BE2C (cell line): Measurements from ENCODE around the gene CREB5.
"Not testable (repeated sequence)": the region's sequence is repeated elsewhere in the genome, so short reads cannot be mapped to it uniquely, and the experiment has no call there.

ENCODE experiments used
- DNase-seq: peaks from one replicate; pipeline ENCODE4 v3.0.0-alpha.2; 2020
- H3K27me3 ChIP-seq: fragments of 250-450 bp; sonication (Bioruptor Pico); 2 replicates; pipeline ENCODE4 v1.5.1; 2020; ENCODE audit warnings: mild to moderate bottlenecking
- H3K36me3 ChIP-seq: fragments of 250-450 bp; sonication (Bioruptor Pico); 2 replicates; pipeline ENCODE4 v1.5.1; 2020; ENCODE audit warnings: mild to moderate bottlenecking
- H3K4me1 ChIP-seq: fragments of 250-450 bp; sonication (Bioruptor Pico); 2 replicates; pipeline ENCODE4 v1.5.1; 2020
- H3K4me3 ChIP-seq: 2 replicates; pipeline ENCODE4 v1.5.1; 2011; ENCODE audit warnings: low read depth, low read length
- H3K9me3 ChIP-seq: fragments of 250-450 bp; sonication (Bioruptor Pico); 2 replicates; pipeline ENCODE4 v1.5.1; 2020
- TF ChIP-seq, protein P1 (sequence below): IDR thresholded peaks from 2 replicates; pipeline ENCODE4 v1.5.1; 2012; ENCODE audit warnings: mild to moderate bottlenecking, low read depth, low read length

Gene CREB5

DNA sequence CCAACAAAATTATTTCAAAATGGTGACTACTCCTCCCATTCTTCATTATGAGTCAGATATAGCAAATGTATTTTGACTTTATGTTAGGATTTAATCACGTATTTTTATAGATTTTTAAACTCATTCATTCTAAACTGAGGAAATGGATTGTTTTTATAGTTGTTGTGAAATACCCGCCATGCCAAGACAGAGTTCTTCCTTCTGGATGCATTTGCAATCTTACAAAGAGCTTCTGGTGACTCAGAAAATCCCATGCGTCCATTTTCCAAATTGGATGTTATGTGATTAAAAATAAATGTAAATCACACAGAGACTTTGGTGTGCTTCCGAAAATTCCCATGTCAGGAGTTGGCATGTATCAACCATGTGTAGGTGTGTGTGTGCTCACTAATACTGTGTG lies 366.5 kb downstream of the CREB5 start:
- DNase-seq, result no peak
- TF ChIP-seq, protein P1, sequence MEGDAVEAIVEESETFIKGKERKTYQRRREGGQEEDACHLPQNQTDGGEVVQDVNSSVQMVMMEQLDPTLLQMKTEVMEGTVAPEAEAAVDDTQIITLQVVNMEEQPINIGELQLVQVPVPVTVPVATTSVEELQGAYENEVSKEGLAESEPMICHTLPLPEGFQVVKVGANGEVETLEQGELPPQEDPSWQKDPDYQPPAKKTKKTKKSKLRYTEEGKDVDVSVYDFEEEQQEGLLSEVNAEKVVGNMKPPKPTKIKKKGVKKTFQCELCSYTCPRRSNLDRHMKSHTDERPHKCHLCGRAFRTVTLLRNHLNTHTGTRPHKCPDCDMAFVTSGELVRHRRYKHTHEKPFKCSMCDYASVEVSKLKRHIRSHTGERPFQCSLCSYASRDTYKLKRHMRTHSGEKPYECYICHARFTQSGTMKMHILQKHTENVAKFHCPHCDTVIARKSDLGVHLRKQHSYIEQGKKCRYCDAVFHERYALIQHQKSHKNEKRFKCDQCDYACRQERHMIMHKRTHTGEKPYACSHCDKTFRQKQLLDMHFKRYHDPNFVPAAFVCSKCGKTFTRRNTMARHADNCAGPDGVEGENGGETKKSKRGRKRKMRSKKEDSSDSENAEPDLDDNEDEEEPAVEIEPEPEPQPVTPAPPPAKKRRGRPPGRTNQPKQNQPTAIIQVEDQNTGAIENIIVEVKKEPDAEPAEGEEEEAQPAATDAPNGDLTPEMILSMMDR, result no peak
- Histone ChIP-seq H3K4me1 (peaks cover 3% of the 10 kb centered on the region; the same call in 1 of the 2 replicates), H3K9me3 (no peaks in the 10 kb centered on the region), H3K27me3 (no peaks in the 10 kb centered on the region), H3K4me3 (no peak overlapping the region), H3K36me3 (no peaks in the 10 kb centered on the region)

DNA sequence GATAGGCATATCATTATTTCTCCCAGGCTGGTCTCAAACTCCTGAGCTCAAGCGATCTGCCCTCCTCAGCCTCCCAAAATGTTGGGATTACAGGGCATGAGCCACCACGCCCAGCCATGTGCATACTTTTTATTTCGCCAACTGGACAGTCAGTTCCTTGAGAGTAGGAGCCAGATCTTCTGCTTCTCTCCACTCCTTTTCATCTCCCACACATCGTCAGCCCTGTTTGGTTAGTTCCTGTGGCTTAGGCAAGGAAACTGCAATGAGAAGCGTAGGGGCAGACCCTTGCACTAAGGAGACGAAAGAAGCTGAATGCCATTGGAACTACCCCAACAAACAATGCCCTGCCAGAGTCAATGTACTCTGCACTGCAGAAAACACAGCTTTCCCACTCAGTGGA lies 367.6 kb downstream of the CREB5 start:
- Histone ChIP-seq H3K9me3 (no peaks in the 10 kb centered on the region), H3K27me3 (no peaks in the 10 kb centered on the region), H3K4me1 (peaks cover 13% of the 10 kb centered on the region), H3K4me3 (no peak overlapping the region), H3K36me3 (no peaks in the 10 kb centered on the region)
- TF ChIP-seq, protein P1, result no peak
- DNase-seq, result no peak

DNA sequence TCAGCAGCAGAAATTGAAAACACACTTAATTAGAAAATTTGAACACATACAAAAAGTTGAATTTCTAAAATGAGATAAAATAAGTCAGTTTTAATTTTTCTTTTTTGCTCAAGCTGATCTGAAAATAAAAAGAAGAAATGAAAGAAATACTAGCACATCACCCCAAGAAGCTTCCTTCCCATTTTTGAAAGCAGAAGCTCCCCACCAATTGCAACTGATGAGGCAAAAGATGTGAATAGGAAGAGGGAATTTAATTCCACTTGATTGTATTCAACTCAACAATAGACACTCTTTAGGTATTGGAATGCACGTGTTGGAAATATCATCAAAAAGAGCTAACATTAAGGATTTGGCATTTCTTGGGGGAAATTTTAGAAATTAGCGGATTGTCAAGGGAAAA lies 370.0 kb downstream of the CREB5 start:
- TF ChIP-seq, protein P1, result no peak
- no peak overlapping the region for H3K4me3 ChIP-seq
- no peak for DNase-seq
- H3K4me1 ChIP-seq, result peaks cover 13% of the 10 kb centered on the region
- H3K36me3 ChIP-seq, result no peaks in the 10 kb centered on the region
- no peaks in the 10 kb centered on the region for H3K27me3 ChIP-seq
- H3K9me3 ChIP-seq, result no peaks in the 10 kb centered on the region

DNA sequence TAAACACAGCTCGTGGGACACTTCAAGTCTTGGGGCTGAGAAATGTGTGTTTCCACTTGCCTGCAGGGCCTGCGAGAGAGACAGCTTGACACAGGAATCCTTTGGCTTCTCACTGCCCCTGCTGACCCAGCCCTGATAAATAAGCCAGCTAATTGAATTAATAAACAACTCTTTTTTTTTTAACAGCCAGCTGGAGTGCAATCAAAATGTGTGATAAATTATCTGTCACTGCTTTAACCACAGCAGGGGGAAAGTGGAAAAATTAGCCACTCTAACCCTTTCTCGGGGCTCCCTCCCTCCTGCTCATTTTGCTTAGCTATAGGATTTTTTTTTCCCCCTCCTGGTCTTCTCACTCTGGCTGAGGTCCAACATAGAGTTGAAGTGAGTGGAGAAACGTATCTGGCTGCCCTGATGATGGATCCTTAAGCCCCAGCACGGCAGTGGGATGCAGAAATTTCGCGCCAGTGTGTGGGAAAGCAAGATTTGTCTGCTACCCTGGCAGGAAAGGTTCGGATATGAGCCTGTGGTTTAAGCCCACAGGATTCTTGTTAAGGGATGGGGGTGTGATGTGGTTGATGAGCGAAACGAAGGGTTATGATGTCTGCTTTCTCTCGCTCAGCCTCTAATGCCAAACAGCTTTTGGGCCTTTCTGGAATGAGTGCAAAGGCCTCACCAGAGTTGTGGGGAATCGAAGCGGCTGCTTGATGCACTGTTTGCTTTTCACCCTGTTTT lies 372.0 kb downstream of the CREB5 start:
- Histone ChIP-seq H3K27me3 (no peaks in the 10 kb centered on the region), H3K4me1 (peaks cover 13% of the 10 kb centered on the region), H3K36me3 (no peaks in the 10 kb centered on the region), H3K4me3 (no peak overlapping the region), H3K9me3 (no peaks in the 10 kb centered on the region)
- TF ChIP-seq, protein P1, result no peak
- peak; percentile 30 for DNase-seq

DNA sequence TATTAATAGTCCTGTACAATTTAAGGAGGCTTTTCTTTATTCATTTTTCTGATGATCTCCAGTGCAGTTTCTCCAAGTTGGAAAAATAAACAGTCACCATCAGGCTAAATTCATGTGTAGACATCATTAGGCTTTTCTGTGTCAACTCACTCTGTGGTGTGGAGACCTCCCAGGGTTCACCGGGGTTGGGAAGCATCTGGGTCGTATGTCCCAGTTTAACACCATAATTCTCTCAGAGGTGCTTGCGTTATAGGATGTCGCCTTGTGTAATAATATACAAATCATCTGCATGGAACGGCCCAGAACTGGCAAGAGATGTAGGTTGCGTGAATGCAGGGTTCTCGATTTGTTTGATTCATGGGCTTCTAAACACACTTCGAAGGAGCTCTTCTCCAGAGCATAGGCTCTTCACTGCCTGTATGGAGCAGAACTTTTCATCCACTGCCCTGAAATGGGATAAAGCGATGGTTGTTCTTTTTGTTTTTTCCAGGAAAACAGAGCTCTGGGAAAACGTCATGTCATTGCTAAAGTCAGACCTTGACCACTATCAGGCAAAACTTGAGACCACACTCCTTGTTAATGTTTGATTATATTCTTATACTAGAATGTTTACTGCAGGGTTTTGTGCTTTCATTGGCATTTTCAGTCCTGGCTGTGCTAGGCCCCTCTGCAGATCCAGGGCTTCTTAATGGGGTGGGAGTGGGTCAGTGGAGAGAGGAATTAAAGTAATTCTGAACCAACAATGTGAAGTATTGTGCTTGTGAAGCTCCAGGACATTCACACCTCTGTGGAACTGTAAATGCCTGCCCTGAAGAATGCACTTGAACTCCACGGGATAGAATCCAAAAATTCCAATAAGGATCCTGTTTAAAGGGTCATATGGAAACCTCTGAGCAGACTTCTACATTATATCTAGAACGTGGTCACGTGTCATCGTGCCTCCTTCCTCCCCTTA lies 373.0 kb downstream of the CREB5 start:
- Histone ChIP-seq H3K9me3 (no peaks in the 10 kb centered on the region), H3K27me3 (no peaks in the 10 kb centered on the region), H3K4me3 (no peak overlapping the region), H3K4me1 (peaks cover 13% of the 10 kb centered on the region), H3K36me3 (no peaks in the 10 kb centered on the region)
- DNase-seq, result no peak
- TF ChIP-seq, protein P1, result no peak

DNA sequence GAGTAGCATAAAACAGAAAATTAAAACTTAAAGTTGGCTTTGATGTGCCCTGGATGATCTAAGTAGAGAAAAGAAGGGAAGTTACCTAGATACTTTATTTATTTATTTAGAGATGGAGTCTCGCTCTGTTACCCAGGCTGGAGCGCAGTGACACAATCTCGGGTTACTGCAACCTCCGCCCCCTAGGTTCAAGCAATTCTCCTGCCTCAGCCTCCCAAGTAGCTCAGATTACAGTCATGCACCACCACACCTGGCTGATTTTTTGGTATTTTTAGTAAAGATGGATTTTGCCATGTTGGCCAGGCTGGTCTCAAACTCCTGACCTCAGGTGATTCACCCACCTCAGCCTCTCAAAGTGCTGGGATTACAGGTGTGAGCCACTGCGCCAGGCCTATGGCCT lies 373.8 kb downstream of the CREB5 start:
- peaks cover 13% of the 10 kb centered on the region for H3K4me1 ChIP-seq
- H3K4me3 ChIP-seq, DNase-seq, H3K9me3 ChIP-seq, H3K27me3 ChIP-seq, H3K36me3 ChIP-seq: not testable (repeated sequence)
